G401.6 (cell line): Measurements from ENCODE around the gene GPRC5C.
"Not testable (repeated sequence)": the region's sequence is repeated elsewhere in the genome, so short reads cannot be mapped to it uniquely, and the experiment has no call there.

Experiments used
- FAIRE-seq: peaks from 2 replicates; lab custom pipeline; 2012; peaks lifted over from hg19 to GRCh38; lab: Jason Lieb, UNC

The GPRC5C gene

DNA sequence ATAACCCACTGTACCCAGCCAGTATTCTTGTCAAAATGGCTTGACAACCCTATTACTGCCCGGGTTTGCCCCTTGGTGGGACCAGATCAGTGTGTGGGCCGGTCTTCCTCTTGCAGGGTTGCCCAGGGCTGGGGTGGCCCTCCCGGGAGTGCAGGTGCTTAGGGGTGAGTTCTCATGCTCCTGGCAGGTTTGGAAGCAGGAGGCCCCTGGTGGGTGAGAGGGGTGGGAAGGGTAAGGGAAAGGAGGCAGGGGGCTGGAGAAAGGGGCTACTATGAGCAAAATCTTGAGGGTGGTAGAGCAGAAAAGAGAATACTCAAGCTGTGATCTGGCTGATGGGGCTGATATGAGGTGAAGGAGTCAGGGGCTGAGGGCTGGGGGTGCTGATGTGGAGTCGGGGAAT is 41.0 kb downstream of the GPRC5C start:
- no peak for FAIRE-seq

GRCh38 chr17:74473294-74473693 is 41.4 kb downstream of the GPRC5C start:
- no peak for FAIRE-seq

GRCh38 chr17:74474043-74474792 is 42.3 kb downstream of the GPRC5C start:
- no peak for FAIRE-seq

DNA sequence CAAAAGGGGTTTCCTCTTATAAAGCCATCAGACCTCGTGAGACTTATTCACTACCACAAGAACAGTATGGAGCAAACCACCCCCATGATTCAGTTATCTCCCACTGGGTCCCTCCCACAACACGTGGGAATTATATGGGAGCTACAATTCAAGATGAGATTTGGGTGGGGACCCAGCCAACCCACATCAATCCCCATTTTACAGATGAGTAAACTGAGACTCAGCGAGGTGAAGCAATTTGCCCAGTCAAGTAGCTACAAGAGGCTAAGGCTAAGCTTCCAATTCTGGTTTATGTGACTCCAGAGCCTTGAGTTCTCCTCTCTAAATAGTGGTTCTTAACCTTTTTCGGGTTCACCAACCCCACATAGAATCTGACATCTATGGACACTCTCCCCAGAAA is 43.3 kb downstream of the GPRC5C start:
- no peak for FAIRE-seq

GRCh38 chr17:74477411-74477810 is 45.5 kb downstream of the GPRC5C start:
- FAIRE-seq = no peak

DNA sequence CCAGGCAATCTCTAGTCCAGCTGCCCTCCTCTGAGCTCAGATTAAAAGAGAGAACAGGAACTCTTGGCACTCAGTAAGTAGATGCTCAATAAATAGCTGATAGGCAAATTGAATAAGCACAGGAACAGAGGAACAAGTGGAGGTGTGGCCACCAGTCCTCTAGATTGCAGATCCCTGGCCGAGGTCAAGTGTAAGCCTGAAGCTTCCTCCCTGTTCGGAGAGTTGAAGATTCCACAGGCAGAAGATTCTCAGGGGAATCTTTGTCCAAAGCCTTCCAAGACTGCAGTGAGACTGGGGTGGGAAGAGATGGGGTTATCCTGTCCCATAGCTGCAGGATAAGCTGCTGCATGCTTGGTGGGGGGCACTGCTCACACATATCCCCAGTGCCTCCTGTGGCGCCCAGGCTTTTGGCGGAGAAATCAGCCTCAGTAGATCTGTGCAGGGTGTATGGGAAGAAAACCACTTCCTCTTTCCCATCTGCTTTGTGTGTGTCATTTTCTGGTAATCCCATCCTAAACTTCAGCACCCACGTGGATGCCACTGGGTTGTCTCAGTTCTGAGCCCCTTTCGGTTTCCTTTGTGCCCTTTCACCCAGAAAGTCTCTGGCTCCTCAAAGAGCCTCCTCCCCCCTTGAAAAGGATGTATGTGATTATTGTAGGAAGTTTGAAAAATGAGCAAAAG is 46.7 kb downstream of the GPRC5C start:
- FAIRE-seq = no peak

DNA sequence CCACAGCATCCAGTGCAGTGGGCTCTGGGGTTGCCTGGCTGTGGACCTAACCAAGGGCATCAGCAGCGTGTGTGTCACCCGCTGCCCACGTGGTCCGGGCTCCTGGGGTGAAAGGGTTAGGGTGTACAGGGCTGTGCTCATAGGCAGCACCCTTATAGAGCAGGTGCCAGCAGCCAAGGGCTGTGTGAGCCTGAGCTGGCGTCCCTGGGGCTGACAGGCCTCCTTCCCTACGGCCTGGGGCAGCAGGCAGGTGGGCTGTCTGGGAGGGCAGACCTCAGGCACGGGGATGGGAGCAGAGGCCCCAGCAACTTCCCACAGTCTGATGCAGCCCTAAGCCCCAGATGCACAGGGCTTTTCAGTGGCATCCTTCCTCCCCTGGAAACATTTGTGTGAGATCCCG is 48.4 kb downstream of the GPRC5C start:
- no peak for FAIRE-seq

DNA sequence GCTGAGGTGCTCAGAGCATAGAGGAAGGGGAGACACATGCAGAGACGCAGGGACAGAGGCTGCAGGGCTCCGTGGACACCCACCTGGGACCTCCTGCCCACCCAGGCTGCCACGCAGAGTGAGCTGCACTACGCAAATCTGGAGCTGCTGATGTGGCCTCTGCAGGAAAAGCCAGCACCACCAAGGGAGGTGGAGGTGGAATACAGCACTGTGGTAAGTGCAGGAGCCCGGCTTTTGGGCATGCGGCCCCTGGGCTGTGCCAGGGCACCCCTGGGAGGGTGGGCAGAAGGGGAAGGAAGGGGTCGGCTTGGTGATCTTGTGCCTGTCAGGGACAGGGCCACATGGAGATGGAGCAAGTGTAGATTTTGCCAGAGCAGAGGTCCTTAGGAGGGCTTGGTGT is 49.7 kb downstream of the GPRC5C start:
- FAIRE-seq = no peak

DNA sequence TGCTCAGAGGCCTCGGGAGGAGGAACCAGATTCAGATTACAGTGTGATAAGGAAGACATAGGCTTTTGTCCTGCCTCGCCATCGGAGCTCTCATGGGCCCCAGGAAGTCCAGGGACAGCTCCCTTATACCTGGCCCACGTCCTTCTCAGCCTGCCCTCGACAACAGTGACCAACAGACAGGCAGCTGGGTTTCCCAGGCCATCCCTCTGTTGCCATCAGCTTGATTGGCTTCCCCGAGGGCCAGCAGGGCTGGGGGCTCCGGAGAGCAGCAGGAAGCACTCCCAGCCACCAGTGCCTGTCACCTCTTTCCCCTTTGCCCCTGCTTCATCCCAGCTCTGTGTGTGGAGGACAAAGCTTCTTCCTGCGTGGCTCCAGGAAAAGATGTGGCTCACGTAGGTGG is 52.2 kb downstream of the GPRC5C start:
- FAIRE-seq = no peak

DNA sequence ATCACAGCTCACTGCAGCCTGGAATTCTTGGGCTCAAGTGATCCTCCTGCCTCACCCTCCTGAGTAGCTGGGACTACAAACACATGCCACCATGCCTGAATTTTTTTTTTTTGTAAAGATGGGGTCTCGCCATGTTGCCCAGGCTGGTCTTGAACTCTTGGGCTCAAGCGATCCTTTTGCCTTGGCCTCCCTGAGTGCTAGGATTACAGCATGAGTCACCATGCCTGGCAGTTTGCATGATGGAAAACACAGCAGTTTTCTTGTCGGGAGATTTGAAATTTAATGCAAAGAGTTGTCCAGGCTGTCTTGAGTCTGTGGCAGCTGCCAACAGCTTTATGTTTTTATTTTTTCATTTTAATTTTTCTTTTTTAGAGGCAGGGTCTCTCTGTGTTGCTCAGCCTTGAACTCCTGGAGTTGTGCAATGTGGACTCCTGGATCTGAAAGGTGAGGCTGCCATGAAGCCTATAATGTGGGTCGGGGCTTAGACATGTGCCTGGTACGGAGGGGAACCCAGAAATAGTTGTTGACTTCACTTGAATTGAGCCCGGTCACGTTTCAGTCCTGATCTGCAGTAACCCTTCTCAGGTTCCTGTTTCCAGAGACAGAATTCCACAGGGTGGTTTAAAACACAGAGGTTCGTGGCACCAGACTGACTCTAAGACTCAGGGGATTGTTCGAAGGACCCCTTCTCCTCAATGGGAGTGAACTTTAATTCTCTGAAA is 53.3 kb downstream of the GPRC5C start:
- FAIRE-seq = no peak

- FAIRE-seq = no peak
Observed at GRCh38 chr17:74485841-74486240, 54.0 kb downstream of the GPRC5C start.

GRCh38 chr17:74488276-74488675 is 56.4 kb downstream of the GPRC5C start:
- not testable (repeated sequence) for FAIRE-seq

DNA sequence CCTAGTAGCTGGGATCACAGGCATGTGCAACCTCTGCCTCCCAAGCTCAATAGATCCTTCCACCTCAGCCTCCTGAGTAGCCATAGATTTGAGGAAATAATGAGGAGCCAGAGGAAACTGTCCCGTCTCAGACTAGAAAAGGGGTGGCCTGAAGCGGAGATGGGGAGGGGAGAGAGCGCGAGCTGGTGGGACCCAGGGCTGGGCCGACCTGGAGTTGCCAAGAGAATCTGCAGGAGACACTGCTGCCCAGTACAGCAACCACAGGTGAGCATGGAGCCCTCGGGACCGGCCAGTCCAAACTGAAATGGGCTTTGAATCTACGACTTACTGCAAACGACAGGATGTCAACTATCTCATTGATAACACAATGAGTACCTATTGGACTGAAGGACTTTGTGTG is 58.8 kb downstream of the GPRC5C start:
- FAIRE-seq = no peak

DNA sequence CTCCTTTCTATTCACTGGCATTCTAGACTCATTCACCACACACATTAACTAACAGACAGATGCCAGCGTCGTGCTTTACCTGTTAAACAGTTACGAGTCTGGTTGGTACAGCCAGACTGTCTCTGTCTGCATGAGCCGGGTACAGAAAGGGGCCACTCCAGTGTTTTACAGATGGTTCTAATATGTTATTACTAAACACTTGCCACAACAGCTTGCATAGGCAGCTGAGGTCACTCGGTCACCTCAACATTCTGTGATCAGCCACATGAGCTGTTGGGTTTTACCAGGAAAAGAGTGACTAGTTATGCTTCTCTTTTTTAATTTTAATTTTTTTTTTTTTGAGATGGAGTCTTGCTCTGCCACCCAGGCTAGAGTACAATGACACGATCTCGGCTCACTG is 59.7 kb downstream of the GPRC5C start:
- no peak for FAIRE-seq

DNA sequence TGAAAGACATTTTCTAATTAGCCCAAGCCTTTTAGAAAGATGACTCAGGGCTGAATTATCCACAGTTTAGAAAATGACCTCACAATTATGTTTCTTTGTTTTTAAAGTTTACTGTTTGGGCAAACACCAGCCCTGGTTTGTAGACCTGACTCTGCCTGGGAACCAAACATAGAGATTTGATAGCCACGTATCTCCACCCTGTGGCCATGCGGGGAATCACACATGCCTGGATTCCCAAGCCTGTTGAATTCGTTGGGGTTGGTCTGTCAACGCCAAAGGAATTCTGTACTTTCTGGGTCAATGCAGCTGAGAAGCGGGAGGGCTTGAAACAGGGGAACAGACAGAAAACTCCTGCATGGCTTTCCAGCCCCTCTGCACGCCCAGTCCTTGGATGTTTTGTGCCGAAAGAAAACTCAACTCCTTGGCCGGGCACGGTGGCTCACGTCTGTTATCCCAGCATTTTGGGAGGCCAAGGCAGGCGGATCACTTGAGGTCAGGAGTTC is 61.5 kb downstream of the GPRC5C start:
- peak; percentile 86 for FAIRE-seq
